PFSK-1 (cell line): Measurements from ENCODE around the gene CNGA1.

Source experiments
- SIN3A ChIP-seq: IDR thresholded peaks from 2 replicates; pipeline ENCODE4 v1.6.1; 2012; ENCODE audit warnings: mild to moderate bottlenecking, low read length, moderate library complexity, borderline replicate concordance; ENCODE audit not compliant: insufficient read depth
- TAF1 ChIP-seq: IDR thresholded peaks from 2 replicates; pipeline ENCODE4 v1.6.1; 2012; ENCODE audit warnings: low read length, control low read depth, borderline replicate concordance; ENCODE audit not compliant: insufficient read depth
- TF ChIP-seq, protein P1 (sequence below), 2 experiments: IDR thresholded peaks; 2 replicates each; pipeline versions ENCODE4 v1.6.1 to v1.8.0; 2011 to 2012; ENCODE audit warnings: low read depth in 2 of 2, low read length in 2 of 2, control low read depth in 1 of 2, inconsistent platforms in 1 of 2, mild to moderate bottlenecking in 1 of 2, moderate library complexity in 1 of 2; ENCODE audit not compliant: insufficient read depth in 1 of 2

DNA sequence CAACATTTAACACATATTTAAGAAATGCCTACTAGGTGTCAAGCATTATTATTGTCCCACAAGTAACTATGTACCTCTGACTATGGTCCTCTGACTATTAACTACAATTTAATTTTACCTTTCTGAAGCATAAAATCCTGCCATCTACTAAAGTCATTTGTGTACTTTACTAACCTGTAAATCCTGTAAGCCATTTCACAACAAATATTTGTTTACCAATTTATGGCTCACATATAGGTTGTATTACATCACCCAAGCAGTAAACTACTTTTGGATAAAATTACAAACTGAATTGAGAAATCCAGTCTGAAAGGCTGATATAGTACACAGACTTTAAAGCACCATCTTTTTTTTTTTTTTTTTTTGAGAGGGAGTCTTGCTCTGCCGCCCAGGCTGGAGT is 43.8 kb downstream of the CNGA1 start:
- TF ChIP-seq SIN3A (no peak), TAF1 (no peak)
- TF ChIP-seq, protein P1, sequence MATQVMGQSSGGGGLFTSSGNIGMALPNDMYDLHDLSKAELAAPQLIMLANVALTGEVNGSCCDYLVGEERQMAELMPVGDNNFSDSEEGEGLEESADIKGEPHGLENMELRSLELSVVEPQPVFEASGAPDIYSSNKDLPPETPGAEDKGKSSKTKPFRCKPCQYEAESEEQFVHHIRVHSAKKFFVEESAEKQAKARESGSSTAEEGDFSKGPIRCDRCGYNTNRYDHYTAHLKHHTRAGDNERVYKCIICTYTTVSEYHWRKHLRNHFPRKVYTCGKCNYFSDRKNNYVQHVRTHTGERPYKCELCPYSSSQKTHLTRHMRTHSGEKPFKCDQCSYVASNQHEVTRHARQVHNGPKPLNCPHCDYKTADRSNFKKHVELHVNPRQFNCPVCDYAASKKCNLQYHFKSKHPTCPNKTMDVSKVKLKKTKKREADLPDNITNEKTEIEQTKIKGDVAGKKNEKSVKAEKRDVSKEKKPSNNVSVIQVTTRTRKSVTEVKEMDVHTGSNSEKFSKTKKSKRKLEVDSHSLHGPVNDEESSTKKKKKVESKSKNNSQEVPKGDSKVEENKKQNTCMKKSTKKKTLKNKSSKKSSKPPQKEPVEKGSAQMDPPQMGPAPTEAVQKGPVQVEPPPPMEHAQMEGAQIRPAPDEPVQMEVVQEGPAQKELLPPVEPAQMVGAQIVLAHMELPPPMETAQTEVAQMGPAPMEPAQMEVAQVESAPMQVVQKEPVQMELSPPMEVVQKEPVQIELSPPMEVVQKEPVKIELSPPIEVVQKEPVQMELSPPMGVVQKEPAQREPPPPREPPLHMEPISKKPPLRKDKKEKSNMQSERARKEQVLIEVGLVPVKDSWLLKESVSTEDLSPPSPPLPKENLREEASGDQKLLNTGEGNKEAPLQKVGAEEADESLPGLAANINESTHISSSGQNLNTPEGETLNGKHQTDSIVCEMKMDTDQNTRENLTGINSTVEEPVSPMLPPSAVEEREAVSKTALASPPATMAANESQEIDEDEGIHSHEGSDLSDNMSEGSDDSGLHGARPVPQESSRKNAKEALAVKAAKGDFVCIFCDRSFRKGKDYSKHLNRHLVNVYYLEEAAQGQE (IDR thresholded peaks at IDR 0.05; ENCODE audit: insufficient read depth in 1 of 2, low read depth in 2 of 2, low read length in 2 of 2): no peak
